ENCODE data around the gene NAA10.
"Not testable (repeated sequence)": the region's sequence is repeated elsewhere in the genome, so short reads cannot be mapped to it uniquely, and the experiment has no call there.

Gene NAA10

GRCh38 chrX:153934762-153935325 lies at the start of gene NAA10:
Gene NAA10, minus strand, starts transcription at chrX:153935037. Its CDS starts 133 bp downstream, at chrX:153934904.
- Mint-ChIP-seq H3K9me3 (no peaks in the 10 kb centered on the region), H3K36me3 (ENCODE audit: insufficient read depth) (peaks cover 10% of the 10 kb centered on the region), H3K4me3 (peak within 1 kb of the TSS; percentile 81), H3K4me1 (peaks cover 10% of the 10 kb centered on the region), H3K27me3 (no peaks in the 10 kb centered on the region), H3K27ac (ENCODE audit: low read depth) (peak within 1 kb of the TSS; percentile 69)
- peak; percentile 52 for ATAC-seq (replicated peaks; ENCODE audit: extremely low read depth, poor library complexity, severe bottlenecking)
- DNase-seq (ENCODE audit: low spot score in 2 of 2), result no peak

- peaks cover 7% of the 10 kb centered on the region for H3K36me3 Mint-ChIP-seq (ENCODE audit: insufficient read depth)
- H3K27me3 Mint-ChIP-seq, result no peaks in the 10 kb centered on the region
- peaks cover 30% of the 10 kb centered on the region for H3K4me1 Mint-ChIP-seq
- H3K4me3 Mint-ChIP-seq, result peak overlapping the region; percentile 42
- ATAC-seq (replicated peaks; ENCODE audit: extremely low read depth, poor library complexity, severe bottlenecking), result no peak
- no peaks in the 10 kb centered on the region for H3K9me3 Mint-ChIP-seq
- no peak overlapping the region for H3K27ac Mint-ChIP-seq (ENCODE audit: low read depth)
- no peak for DNase-seq (ENCODE audit: low spot score in 2 of 2)
These were observed 48.5 kb upstream of the NAA10 start for GRCh38 chrX:153983321-153983801.

GRCh38 chrX:153981771-153982533 lies 47.1 kb upstream of the NAA10 start:
- Mint-ChIP-seq H3K27ac (ENCODE audit: low read depth) (peak overlapping the region; percentile 94), H3K27me3 (no peaks in the 10 kb centered on the region), H3K9me3 (no peaks in the 10 kb centered on the region), H3K4me3 (peak overlapping the region; percentile 74), H3K36me3 (ENCODE audit: insufficient read depth) (peaks cover 7% of the 10 kb centered on the region), H3K4me1 (peaks cover 30% of the 10 kb centered on the region)
- DNase-seq (ENCODE audit: low spot score in 2 of 2) (no peak), ATAC-seq (replicated peaks; ENCODE audit: extremely low read depth, poor library complexity, severe bottlenecking) (no peak)

GRCh38 chrX:153981231-153981630 lies 46.4 kb upstream of the NAA10 start:
- peak overlapping the region; percentile 94 for H3K27ac Mint-ChIP-seq (ENCODE audit: low read depth)
- H3K36me3 Mint-ChIP-seq (ENCODE audit: insufficient read depth), result peaks cover 7% of the 10 kb centered on the region
- H3K4me3 Mint-ChIP-seq, result peak overlapping the region; percentile 74
- DNase-seq (ENCODE audit: low spot score in 2 of 2) (no peak), ATAC-seq (replicated peaks; ENCODE audit: extremely low read depth, poor library complexity, severe bottlenecking) (no peak)
- no peaks in the 10 kb centered on the region for H3K27me3 Mint-ChIP-seq
- no peaks in the 10 kb centered on the region for H3K9me3 Mint-ChIP-seq
- H3K4me1 Mint-ChIP-seq, result peaks cover 30% of the 10 kb centered on the region

DNA sequence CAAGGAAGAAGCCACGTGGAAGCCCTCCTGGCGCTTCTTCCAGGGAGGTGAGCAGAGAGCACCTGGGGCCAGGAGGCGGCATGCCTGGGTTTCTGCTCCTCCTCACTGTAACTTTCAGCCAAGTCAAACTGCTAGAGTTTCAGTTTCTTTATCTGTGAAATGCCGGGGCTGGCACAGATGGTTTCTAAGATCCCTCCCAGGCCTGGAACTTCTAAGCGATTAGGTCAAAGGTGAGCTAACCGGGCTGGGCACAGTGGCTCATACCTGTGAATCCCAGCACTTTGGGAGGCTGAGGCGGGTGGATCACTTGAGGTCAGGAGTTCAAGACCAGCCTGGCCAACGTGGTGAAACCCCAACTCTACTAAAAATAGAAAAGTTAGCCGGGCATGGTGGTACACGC lies 45.6 kb upstream of the NAA10 start:
- peaks cover 30% of the 10 kb centered on the region for H3K4me1 Mint-ChIP-seq
- not testable (repeated sequence) for DNase-seq (ENCODE audit: low spot score in 2 of 2); H3K9me3 Mint-ChIP-seq; H3K27me3 Mint-ChIP-seq; H3K36me3 Mint-ChIP-seq (ENCODE audit: insufficient read depth)
- H3K27ac Mint-ChIP-seq (ENCODE audit: low read depth), result peak overlapping the region; percentile 94
- H3K4me3 Mint-ChIP-seq, result peak overlapping the region; percentile 74
- peak; percentile 79 for ATAC-seq (replicated peaks; ENCODE audit: extremely low read depth, poor library complexity, severe bottlenecking)

- Mint-ChIP-seq H3K9me3 (no peaks in the 10 kb centered on the region), H3K4me3 (peak overlapping the region; percentile 99), H3K27ac (ENCODE audit: low read depth) (peak overlapping the region; percentile 80), H3K36me3 (ENCODE audit: insufficient read depth) (peaks cover 8% of the 10 kb centered on the region), H3K27me3 (no peaks in the 10 kb centered on the region), H3K4me1 (peaks cover 18% of the 10 kb centered on the region)
- no peak for ATAC-seq (replicated peaks; ENCODE audit: extremely low read depth, poor library complexity, severe bottlenecking)
- DNase-seq (ENCODE audit: low spot score in 2 of 2), result no peak
These were observed 40.0 kb upstream of the NAA10 start for GRCh38 chrX:153974726-153975286.

DNA sequence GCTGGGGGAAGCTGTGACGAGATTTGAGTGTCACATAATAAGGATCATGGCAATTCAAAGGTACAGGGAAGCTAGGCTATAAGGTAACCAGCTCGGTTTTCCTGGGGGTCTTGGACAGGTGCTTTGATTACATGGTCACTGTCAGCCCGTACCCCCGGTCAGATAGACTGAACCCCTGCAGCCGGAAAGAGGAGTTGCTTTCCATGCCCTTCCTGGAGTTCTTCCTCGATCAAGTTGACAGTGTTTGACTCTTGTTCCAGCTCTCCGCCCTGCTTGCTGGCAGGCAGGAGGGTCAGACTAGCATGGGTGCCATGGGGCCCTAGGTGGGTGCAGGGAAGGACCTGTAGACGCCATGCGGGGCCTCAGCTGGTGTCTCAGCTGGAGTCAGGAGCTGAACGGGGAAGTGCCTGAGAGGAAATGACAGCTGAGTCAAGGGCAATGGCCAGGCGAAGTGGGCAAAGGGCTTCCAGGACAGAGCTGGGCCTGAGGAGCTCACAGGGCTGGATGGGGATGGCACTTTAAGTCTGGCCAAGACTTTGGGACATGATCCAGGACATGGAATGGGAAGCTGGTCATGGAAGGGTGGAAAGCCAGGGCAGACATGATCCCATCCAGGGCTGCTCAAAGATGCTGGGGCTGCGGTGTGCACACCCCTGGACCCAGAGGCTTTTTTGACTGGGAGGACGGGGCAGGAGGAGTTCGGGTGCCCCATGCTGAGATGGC lies 39.3 kb upstream of the NAA10 start:
- DNase-seq (ENCODE audit: low spot score in 2 of 2) (no peak), ATAC-seq (replicated peaks; ENCODE audit: extremely low read depth, poor library complexity, severe bottlenecking) (no peak)
- H3K36me3 Mint-ChIP-seq (ENCODE audit: insufficient read depth), result peaks cover 9% of the 10 kb centered on the region
- H3K27me3 Mint-ChIP-seq, result no peaks in the 10 kb centered on the region
- H3K4me3 Mint-ChIP-seq, result peak overlapping the region; percentile 99
- no peaks in the 10 kb centered on the region for H3K9me3 Mint-ChIP-seq
- H3K27ac Mint-ChIP-seq (ENCODE audit: low read depth), result peak overlapping the region; percentile 80
- peaks cover 18% of the 10 kb centered on the region for H3K4me1 Mint-ChIP-seq

- H3K4me3 Mint-ChIP-seq, result peak overlapping the region; percentile 99
- ATAC-seq (replicated peaks; ENCODE audit: extremely low read depth, poor library complexity, severe bottlenecking) (no peak), DNase-seq (ENCODE audit: low spot score in 2 of 2) (no peak)
- no peaks in the 10 kb centered on the region for H3K9me3 Mint-ChIP-seq
- no peaks in the 10 kb centered on the region for H3K27me3 Mint-ChIP-seq
- H3K36me3 Mint-ChIP-seq (ENCODE audit: insufficient read depth), result peaks cover 9% of the 10 kb centered on the region
- peak overlapping the region; percentile 80 for H3K27ac Mint-ChIP-seq (ENCODE audit: low read depth)
- peaks cover 19% of the 10 kb centered on the region for H3K4me1 Mint-ChIP-seq
These were observed 38.5 kb upstream of the NAA10 start for GRCh38 chrX:153973127-153974002.

DNA sequence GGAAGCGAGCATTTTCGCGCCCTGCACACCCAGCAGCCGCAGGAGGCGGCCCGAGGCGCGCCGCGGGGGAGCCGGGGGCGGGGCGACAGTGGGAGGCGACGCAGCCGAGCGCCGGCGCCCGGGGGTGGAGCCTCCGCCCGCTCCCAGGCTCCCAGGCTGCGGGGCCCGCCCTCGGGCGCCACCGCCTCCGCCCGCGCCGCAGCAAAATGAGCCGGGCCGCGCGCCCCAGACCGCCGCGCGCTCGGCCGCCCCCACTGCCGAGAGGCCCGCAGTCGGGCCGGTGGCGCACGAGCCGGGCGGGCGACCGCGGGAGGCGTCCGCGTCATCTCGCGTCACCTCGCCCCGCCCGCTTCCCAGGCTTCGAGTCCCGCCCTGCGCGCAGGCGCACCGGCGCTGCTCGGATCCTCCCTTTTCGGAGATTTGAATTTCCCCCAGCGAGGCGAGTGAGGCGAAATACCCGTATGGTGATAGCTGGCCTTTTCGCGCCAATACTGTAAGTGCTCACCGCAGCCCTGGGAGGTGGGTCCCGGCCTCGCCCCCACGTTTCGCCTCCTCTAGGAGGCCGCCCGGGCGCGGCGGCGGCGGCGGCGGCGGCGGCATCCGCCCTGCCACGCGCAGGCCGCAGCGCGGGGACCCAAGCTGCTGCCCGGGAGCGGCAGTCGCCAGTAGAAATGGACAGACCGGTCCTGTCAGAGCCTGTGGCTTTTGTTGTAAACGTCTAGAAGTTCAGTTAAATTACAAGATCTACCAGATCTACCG lies 37.7 kb upstream of the NAA10 start, which contains the start of gene TMEM187:
TSS of gene TMEM187 (plus strand) at position 387 of the 759 bp plus-strand sequence. CDS start 9,309 bp downstream, outside the sequence.
- peak within 1 kb of the TSS; percentile 99 for H3K4me3 Mint-ChIP-seq
- peaks cover 12% of the 10 kb centered on the region for H3K36me3 Mint-ChIP-seq (ENCODE audit: insufficient read depth)
- peaks cover 27% of the 10 kb centered on the region for H3K4me1 Mint-ChIP-seq
- no peaks in the 10 kb centered on the region for H3K27me3 Mint-ChIP-seq
- H3K27ac Mint-ChIP-seq (ENCODE audit: low read depth), result peak within 1 kb of the TSS; percentile 99
- DNase-seq (ENCODE audit: low spot score in 2 of 2) (peak; percentile 72 to 82), ATAC-seq (replicated peaks; ENCODE audit: extremely low read depth, poor library complexity, severe bottlenecking) (peak; percentile 45)
- H3K9me3 Mint-ChIP-seq, result no peaks in the 10 kb centered on the region

GRCh38 chrX:153971450-153972367 lies 36.9 kb upstream of the NAA10 start, which contains the start of gene HCFC1:
Gene HCFC1, minus strand, starts transcription at chrX:153971818. Its CDS starts 978 bp downstream, at chrX:153970840.
- Mint-ChIP-seq H3K27ac (ENCODE audit: low read depth) (peak within 1 kb of the TSS; percentile 99), H3K9me3 (no peaks in the 10 kb centered on the region), H3K4me3 (peak within 1 kb of the TSS; percentile 99), H3K4me1 (peaks cover 35% of the 10 kb centered on the region), H3K36me3 (ENCODE audit: insufficient read depth) (peaks cover 14% of the 10 kb centered on the region), H3K27me3 (no peaks in the 10 kb centered on the region)
- ATAC-seq (replicated peaks; ENCODE audit: extremely low read depth, poor library complexity, severe bottlenecking) (peak; percentile 41), DNase-seq (ENCODE audit: low spot score in 2 of 2) (peak; percentile 74 to 88)

All from central memory CD8-positive, alpha-beta T cell (primary cell).